Astrocyte (in vitro differentiated cells and primary cell): ENCODE data around the gene NFATC1. TPM values are rescaled to one million over a fixed set of nuclear protein-coding genes. Genes with fewer than 3 reads are reported as not detected.

Source experiments
- DNase-seq: peaks from one replicate; pipeline ENCODE4 v3.0.0-alpha.2; 2010; ENCODE audit warnings: low read depth
- FAIRE-seq: peaks from 2 replicates; lab custom pipeline; 2011; peaks lifted over from hg19 to GRCh38; lab: Jason Lieb, UNC
- H2AFZ ChIP-seq: 2 replicates; pipeline ENCODE4 v1.6.0; 2012; ENCODE audit warnings: low read depth, low read length, inconsistent platforms
- H3K27ac ChIP-seq: 2 replicates; pipeline ENCODE4 v1.5.1; 2011; ENCODE audit warnings: low read depth, low read length, inconsistent platforms
- H3K27me3 ChIP-seq: 2 replicates; pipeline ENCODE4 v1.6.0; 2011; ENCODE audit warnings: low read length, inconsistent platforms; ENCODE audit not compliant: insufficient read depth
- H3K36me3 ChIP-seq: 2 replicates; pipeline ENCODE4 v1.5.1; 2011; ENCODE audit warnings: low read length, inconsistent platforms; ENCODE audit not compliant: insufficient read depth
- H3K4me1 ChIP-seq: 2 replicates; pipeline ENCODE4 v1.5.1; 2011; ENCODE audit warnings: low read length, inconsistent platforms; ENCODE audit not compliant: insufficient read depth
- H3K4me2 ChIP-seq: 2 replicates; pipeline ENCODE4 v1.6.0; 2012; ENCODE audit warnings: low read length, inconsistent platforms
- H3K4me3 ChIP-seq: 2 replicates; pipeline ENCODE4 v1.5.1; 2011; ENCODE audit warnings: low read depth, mild to moderate bottlenecking, low read length, inconsistent platforms; ENCODE audit not compliant: insufficient read depth
- H3K79me2 ChIP-seq: 2 replicates; pipeline ENCODE4 v1.6.0; 2012; ENCODE audit warnings: mild to moderate bottlenecking, low read length, inconsistent platforms; ENCODE audit not compliant: insufficient read depth
- H3K9ac ChIP-seq: 2 replicates; pipeline ENCODE4 v1.6.0; 2012; ENCODE audit warnings: mild to moderate bottlenecking, low read length, inconsistent platforms
- H3K9me3 ChIP-seq: 2 replicates; pipeline ENCODE4 v1.5.1; 2012; ENCODE audit warnings: low read depth, mild to moderate bottlenecking, low read length, inconsistent platforms; ENCODE audit not compliant: insufficient read depth
- H4K20me1 ChIP-seq: 2 replicates; pipeline ENCODE4 v1.6.0; 2012; ENCODE audit warnings: low read length, inconsistent platforms; ENCODE audit not compliant: insufficient read depth
- H3K27ac Mint-ChIP-seq: one replicate; pipeline ENCODE4 v1.8.0; 2021; ENCODE audit warnings: mild to moderate bottlenecking, mixed read lengths; ENCODE audit not compliant: unreplicated experiment
- H3K27me3 Mint-ChIP-seq: one replicate; pipeline ENCODE4 v1.8.0; 2021; ENCODE audit warnings: low read depth, mixed read lengths; ENCODE audit not compliant: unreplicated experiment
- H3K36me3 Mint-ChIP-seq: one replicate; pipeline ENCODE4 v1.8.0; 2021; ENCODE audit warnings: low read depth, mixed read lengths; ENCODE audit not compliant: unreplicated experiment
- H3K4me1 Mint-ChIP-seq: one replicate; pipeline ENCODE4 v1.8.0; 2021; ENCODE audit warnings: low read depth, mixed read lengths; ENCODE audit not compliant: unreplicated experiment
- H3K4me3 Mint-ChIP-seq: one replicate; pipeline ENCODE4 v1.8.0; 2021; ENCODE audit warnings: mild to moderate bottlenecking, moderate library complexity, mixed read lengths; ENCODE audit not compliant: unreplicated experiment
- H3K9me3 Mint-ChIP-seq: one replicate; pipeline ENCODE4 v1.8.0; 2021; ENCODE audit warnings: mild to moderate bottlenecking, mixed read lengths; ENCODE audit not compliant: unreplicated experiment
- EZH2 ChIP-seq: IDR thresholded peaks from 2 replicates; pipeline ENCODE4 v1.6.1; 2012; ENCODE audit warnings: mild to moderate bottlenecking, low read length, inconsistent platforms; ENCODE audit not compliant: insufficient read depth
- total RNA-seq: library from RNA; stranded (reverse); gene quantifications from 2 replicates; pipeline ENCODE4 v1.2.1, GENCODE V29; 2021
- TF ChIP-seq, protein P1 (sequence below): IDR thresholded peaks from 2 replicates; pipeline ENCODE4 v1.5.1; 2011; ENCODE audit warnings: low read depth, mild to moderate bottlenecking, inconsistent platforms, low read length, moderate library complexity; ENCODE audit not compliant: insufficient read depth

Gene NFATC1
- total RNA-seq, 1 donor from 2014 or later, result 11.0 TPM

DNA sequence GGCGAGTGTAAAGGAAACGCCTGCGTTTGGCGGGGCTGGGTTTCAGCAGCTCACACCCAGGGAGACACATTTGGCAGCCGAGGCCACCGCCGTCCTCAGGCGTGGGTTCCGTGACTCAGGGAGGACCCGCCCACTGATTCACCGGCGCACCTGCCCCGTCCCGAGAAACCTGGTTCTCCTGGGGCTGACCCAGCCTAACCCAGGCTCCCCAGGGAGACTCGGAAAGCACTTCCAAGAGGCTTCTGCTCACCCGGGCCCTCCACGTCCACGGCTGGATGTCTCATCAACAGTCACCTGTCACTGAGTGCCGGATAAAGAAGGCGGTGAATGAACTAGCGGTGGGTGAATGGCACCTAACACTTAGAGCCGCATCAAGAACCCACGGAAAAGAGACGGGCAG, 157.4 kb downstream of the NFATC1 start:
- Mint-ChIP-seq H3K9me3 (peaks cover 2% of the 10 kb centered on the region), H3K4me1 (no peaks in the 10 kb centered on the region), H3K36me3 (no peaks in the 10 kb centered on the region), H3K27ac (no peak overlapping the region), H3K4me3 (no peak overlapping the region), H3K27me3 (peaks cover 14% of the 10 kb centered on the region)
- FAIRE-seq, result no peak
- Histone ChIP-seq H3K4me2 (no peak overlapping the region), H3K79me2 (no peaks in the 10 kb centered on the region), H3K4me1 (no peaks in the 10 kb centered on the region), H3K9ac (no peak overlapping the region), H3K27ac (no peak overlapping the region), H3K36me3 (no peaks in the 10 kb centered on the region), H3K9me3 (no peaks in the 10 kb centered on the region), H3K27me3 (peaks cover 3% of the 10 kb centered on the region), H3K4me3 (no peak overlapping the region), H4K20me1 (no peaks in the 10 kb centered on the region), H2AFZ (no peak overlapping the region)
- TF ChIP-seq, protein P1, sequence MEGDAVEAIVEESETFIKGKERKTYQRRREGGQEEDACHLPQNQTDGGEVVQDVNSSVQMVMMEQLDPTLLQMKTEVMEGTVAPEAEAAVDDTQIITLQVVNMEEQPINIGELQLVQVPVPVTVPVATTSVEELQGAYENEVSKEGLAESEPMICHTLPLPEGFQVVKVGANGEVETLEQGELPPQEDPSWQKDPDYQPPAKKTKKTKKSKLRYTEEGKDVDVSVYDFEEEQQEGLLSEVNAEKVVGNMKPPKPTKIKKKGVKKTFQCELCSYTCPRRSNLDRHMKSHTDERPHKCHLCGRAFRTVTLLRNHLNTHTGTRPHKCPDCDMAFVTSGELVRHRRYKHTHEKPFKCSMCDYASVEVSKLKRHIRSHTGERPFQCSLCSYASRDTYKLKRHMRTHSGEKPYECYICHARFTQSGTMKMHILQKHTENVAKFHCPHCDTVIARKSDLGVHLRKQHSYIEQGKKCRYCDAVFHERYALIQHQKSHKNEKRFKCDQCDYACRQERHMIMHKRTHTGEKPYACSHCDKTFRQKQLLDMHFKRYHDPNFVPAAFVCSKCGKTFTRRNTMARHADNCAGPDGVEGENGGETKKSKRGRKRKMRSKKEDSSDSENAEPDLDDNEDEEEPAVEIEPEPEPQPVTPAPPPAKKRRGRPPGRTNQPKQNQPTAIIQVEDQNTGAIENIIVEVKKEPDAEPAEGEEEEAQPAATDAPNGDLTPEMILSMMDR, result no peak
- no peak for TF ChIP-seq EZH2
- no peak for DNase-seq

DNA sequence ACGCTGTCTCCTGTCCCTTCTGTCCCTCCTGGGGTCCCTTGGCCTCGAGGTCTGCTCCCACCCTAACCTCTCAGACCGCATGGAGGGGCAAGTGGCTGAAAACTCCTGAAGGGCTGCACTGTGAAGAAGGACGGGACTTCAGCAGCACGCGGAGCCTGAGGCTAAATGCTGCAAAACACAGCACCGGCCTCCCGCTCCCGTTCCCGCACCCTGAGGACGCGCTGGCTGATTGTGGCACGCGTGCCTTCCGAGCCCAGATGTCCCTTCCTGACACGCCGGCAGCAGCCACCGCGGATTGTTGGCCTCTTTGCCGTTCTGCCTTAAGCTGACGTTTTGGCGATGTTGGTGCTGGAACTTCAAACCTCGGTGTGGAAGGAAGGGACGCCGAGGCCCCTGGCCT, 158.0 kb downstream of the NFATC1 start:
- Mint-ChIP-seq H3K27ac (no peak overlapping the region), H3K9me3 (peaks cover 2% of the 10 kb centered on the region), H3K4me1 (no peaks in the 10 kb centered on the region), H3K36me3 (no peaks in the 10 kb centered on the region), H3K4me3 (no peak overlapping the region), H3K27me3 (peaks cover 16% of the 10 kb centered on the region)
- Histone ChIP-seq H3K4me3 (no peak overlapping the region), H3K4me2 (no peak overlapping the region), H3K9me3 (no peaks in the 10 kb centered on the region), H2AFZ (no peak overlapping the region), H4K20me1 (no peaks in the 10 kb centered on the region), H3K27ac (no peak overlapping the region), H3K4me1 (no peaks in the 10 kb centered on the region), H3K27me3 (peaks cover 3% of the 10 kb centered on the region), H3K9ac (no peak overlapping the region), H3K36me3 (no peaks in the 10 kb centered on the region), H3K79me2 (no peaks in the 10 kb centered on the region)
- DNase-seq, result no peak
- TF ChIP-seq EZH2, result no peak
- TF ChIP-seq, protein P1, result no peak
- FAIRE-seq, result no peak

DNA sequence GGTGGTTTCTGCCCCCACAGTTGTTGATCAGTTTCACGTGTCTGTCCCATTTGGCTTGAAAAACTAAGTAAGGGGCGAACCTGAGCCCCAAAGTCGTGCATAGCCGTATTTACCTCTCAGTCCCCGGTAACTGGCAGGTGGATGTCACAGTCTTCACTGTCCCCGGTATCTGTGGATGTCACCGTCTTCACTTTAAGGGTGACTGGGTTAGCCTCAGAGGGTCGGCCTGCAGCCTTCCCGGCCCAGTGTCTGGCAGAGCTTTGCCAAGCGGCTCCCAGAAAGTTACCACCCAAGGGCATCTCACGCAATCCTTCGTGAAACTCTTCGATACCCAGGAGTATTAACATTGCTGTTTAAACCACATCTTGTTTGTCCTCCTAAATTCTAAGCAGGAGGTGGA, 158.6 kb downstream of the NFATC1 start:
- no peak overlapping the region for H3K4me2 ChIP-seq
- Mint-ChIP-seq H3K27me3 (peaks cover 18% of the 10 kb centered on the region), H3K4me3 (no peak overlapping the region), H3K36me3 (no peaks in the 10 kb centered on the region), H3K4me1 (no peaks in the 10 kb centered on the region), H3K27ac (no peak overlapping the region), H3K9me3 (peaks cover 5% of the 10 kb centered on the region)
- no peaks in the 10 kb centered on the region for H4K20me1 ChIP-seq
- H3K4me1 ChIP-seq, result no peaks in the 10 kb centered on the region
- TF ChIP-seq EZH2, result no peak
- TF ChIP-seq, protein P1, result no peak
- H3K36me3 ChIP-seq, result no peaks in the 10 kb centered on the region
- H3K9ac ChIP-seq, result no peak overlapping the region
- no peak overlapping the region for H2AFZ ChIP-seq
- peaks cover 3% of the 10 kb centered on the region for H3K27me3 ChIP-seq
- DNase-seq (no peak), FAIRE-seq (no peak)
- no peak overlapping the region for H3K4me3 ChIP-seq
- H3K79me2 ChIP-seq, result no peaks in the 10 kb centered on the region
- H3K27ac ChIP-seq, result no peak overlapping the region
- H3K9me3 ChIP-seq, result no peaks in the 10 kb centered on the region
